ENCODE measurements around the gene CDKN1C.

CDKN1C gene

DNA sequence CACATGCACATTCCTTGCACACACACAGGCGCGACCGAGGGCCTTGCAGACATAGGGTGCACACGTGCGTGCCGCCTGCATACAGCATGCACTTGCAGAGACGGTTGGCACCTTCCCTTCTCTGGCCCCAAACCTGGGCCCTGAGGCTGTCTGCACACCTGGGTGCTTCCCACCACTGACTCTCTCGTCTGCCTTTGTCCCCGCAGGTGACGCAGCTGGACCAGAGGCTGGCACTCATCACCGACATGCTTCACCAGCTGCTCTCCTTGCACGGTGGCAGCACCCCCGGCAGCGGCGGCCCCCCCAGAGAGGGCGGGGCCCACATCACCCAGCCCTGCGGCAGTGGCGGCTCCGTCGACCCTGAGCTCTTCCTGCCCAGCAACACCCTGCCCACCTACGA, 38.0 kb downstream of the CDKN1C start:
- no peak for DNase-seq (ENCODE audit: low spot score)
- H4K91ac ChIP-seq (ENCODE audit: low read depth, low read length, poor library complexity): no peak overlapping the region
- peaks cover 5% of the 10 kb centered on the region for H3K79me1 ChIP-seq (ENCODE audit: low read depth, low read length)
- H2BK120ac ChIP-seq (ENCODE audit: low read depth, low read length): peak overlapping the region; percentile 82
- H2BK5ac ChIP-seq (ENCODE audit: low read length): peak overlapping the region; percentile 90
- WGBS, 2 donors (ENCODE audit: extremely low coverage in 2 of 2, insufficient read length in 2 of 2, insufficient replicate concordance in 1 of 2): no CpG with 5 or more reads among the region's 21 CpGs
- peak overlapping the region; percentile 94 for H2BK12ac ChIP-seq (ENCODE audit: low read length)
- H3K4me1 ChIP-seq (ENCODE audit: control insufficient read depth in 2 of 2, insufficient read depth in 1 of 2, low read depth in 1 of 2, low read length in 2 of 2): peaks cover 28 to 37% of the 10 kb centered on the region in 2 donors
- peak overlapping the region; percentile 65 for H3K23ac ChIP-seq (ENCODE audit: low read depth, low read length, poor library complexity)
- peak overlapping the region; percentile 78 for H3K9ac ChIP-seq (ENCODE audit: low read depth, low read length, poor library complexity)
- H2AFZ ChIP-seq (ENCODE audit: low read length): no peak overlapping the region
- H3K27me3 ChIP-seq (ENCODE audit: control insufficient read depth in 3 of 3, insufficient read depth in 3 of 3, low read depth in 1 of 3, low read length in 3 of 3): peaks cover 0 to 28% (median 0%) of the 10 kb centered on the region in 3 experiments
- no peaks in the 10 kb centered on the region for H3K36me3 ChIP-seq (replicated peaks in 1 of 2; ENCODE audit: control insufficient read depth in 2 of 2, insufficient read depth in 2 of 2, low read length in 2 of 2)
- peak overlapping the region; percentile 94 for H2AK5ac ChIP-seq (ENCODE audit: low read depth, low read length)
- no peak overlapping the region for H3K27ac ChIP-seq (replicated peaks; ENCODE audit: low read length)
- peak overlapping the region; percentile 82 for H4K8ac ChIP-seq (ENCODE audit: low read depth, low read length)
- peak overlapping the region; percentile 66 for H3K4ac ChIP-seq (ENCODE audit: low read length)
- peak overlapping the region; percentile 89 for H3K18ac ChIP-seq (ENCODE audit: low read length)
- H2BK15ac ChIP-seq (ENCODE audit: low read length): peak overlapping the region; percentile 94
- H3K9me3 ChIP-seq (replicated peaks in 1 of 2; ENCODE audit: control insufficient read depth in 2 of 2, insufficient read depth in 1 of 2, low read depth in 1 of 2, low read length in 2 of 2): no peaks in the 10 kb centered on the region
- no peak overlapping the region for H3K4me3 ChIP-seq (ENCODE audit: low read length in 2 of 2)
- H3K14ac ChIP-seq (ENCODE audit: low read length): peak overlapping the region; percentile 89
- no peak overlapping the region for H3K4me2 ChIP-seq (ENCODE audit: insufficient read depth, low read length, poor library complexity, severe bottlenecking)

DNA sequence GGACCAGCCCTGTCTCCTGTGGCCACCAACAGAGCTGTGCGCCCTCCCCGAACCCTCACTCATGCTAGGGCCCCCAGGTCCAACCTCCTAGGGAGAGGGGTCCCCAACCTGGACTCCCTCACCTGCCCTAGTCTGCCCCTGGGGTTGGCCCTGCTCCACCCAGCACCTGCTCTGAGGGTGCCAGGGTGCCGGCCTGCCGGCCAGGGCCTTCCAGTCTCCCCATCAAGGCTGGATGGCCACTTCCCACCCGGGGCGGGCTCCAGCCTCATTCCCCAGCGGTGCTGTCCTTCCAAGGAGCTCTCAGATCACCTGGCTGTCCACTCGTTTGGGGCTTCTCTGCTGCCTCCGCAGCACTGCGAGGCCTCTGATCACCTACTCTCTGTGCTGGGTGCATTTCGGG, 39.1 kb downstream of the CDKN1C start:
- H3K4me2 ChIP-seq (ENCODE audit: insufficient read depth, low read length, poor library complexity, severe bottlenecking): no peak overlapping the region
- H2BK5ac ChIP-seq (ENCODE audit: low read length): no peak overlapping the region
- H3K36me3 ChIP-seq (replicated peaks in 1 of 2; ENCODE audit: control insufficient read depth in 2 of 2, insufficient read depth in 2 of 2, low read length in 2 of 2): no peaks in the 10 kb centered on the region
- peaks cover 0 to 38% (median 2%) of the 10 kb centered on the region in 3 experiments for H3K27me3 ChIP-seq (ENCODE audit: control insufficient read depth in 3 of 3, insufficient read depth in 3 of 3, low read depth in 1 of 3, low read length in 3 of 3)
- H4K8ac ChIP-seq (ENCODE audit: low read depth, low read length): peak overlapping the region; percentile 68
- no peak for DNase-seq (ENCODE audit: low spot score)
- H2BK120ac ChIP-seq (ENCODE audit: low read depth, low read length): no peak overlapping the region
- H3K27ac ChIP-seq (replicated peaks; ENCODE audit: low read length): no peak overlapping the region
- peaks cover 5% of the 10 kb centered on the region for H3K79me1 ChIP-seq (ENCODE audit: low read depth, low read length)
- H3K4me1 ChIP-seq (ENCODE audit: control insufficient read depth in 2 of 2, insufficient read depth in 1 of 2, low read depth in 1 of 2, low read length in 2 of 2): peaks cover 25 to 34% of the 10 kb centered on the region in 2 donors
- peak overlapping the region; percentile 94 for H3K18ac ChIP-seq (ENCODE audit: low read length)
- peak overlapping the region; percentile 74 for H2BK15ac ChIP-seq (ENCODE audit: low read length)
- H4K91ac ChIP-seq (ENCODE audit: low read depth, low read length, poor library complexity): peak overlapping the region; percentile 80
- peak overlapping the region; percentile 69 for H3K4ac ChIP-seq (ENCODE audit: low read length)
- H3K4me3 ChIP-seq (ENCODE audit: low read length in 2 of 2): no peak overlapping the region
- peak overlapping the region; percentile 81 for H2BK12ac ChIP-seq (ENCODE audit: low read length)
- H2AK5ac ChIP-seq (ENCODE audit: low read depth, low read length): peak overlapping the region; percentile 94
- H3K9ac ChIP-seq (ENCODE audit: low read depth, low read length, poor library complexity): no peak overlapping the region
- H3K23ac ChIP-seq (ENCODE audit: low read depth, low read length, poor library complexity): peak overlapping the region; percentile 94
- H3K9me3 ChIP-seq (replicated peaks in 1 of 2; ENCODE audit: control insufficient read depth in 2 of 2, insufficient read depth in 1 of 2, low read depth in 1 of 2, low read length in 2 of 2): no peaks in the 10 kb centered on the region
- H2AFZ ChIP-seq (ENCODE audit: low read length): no peak overlapping the region
- peak overlapping the region; percentile 67 for H3K14ac ChIP-seq (ENCODE audit: low read length)
- no CpG with 5 or more reads among the region's 11 CpGs for WGBS, 2 donors (ENCODE audit: extremely low coverage in 2 of 2, insufficient read length in 2 of 2, insufficient replicate concordance in 1 of 2)

DNA sequence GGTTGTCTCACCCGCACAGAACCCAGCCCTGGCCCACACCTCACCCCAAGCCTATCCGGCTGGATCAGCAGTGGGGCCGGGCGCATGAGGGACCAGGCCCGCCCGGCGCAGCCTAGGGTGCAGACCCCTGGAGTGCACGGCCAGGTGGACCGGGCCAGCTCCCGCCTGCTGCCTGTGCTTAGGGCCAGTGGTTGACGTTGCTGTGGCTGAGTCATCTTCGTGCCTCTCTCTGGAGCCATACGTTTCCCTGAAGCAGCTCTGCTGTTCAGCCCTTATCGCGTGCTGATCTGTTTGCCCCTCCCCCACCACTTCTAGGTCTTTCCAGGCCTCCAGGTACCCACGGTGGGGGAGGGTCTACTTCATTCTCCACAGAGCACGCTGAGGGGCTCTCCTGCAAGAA, 39.5 kb downstream of the CDKN1C start:
- Histone ChIP-seq H3K27ac (replicated peaks; ENCODE audit: low read length) (no peak overlapping the region), H3K4me3 (ENCODE audit: low read length in 2 of 2) (no peak overlapping the region), H4K91ac (ENCODE audit: low read depth, low read length, poor library complexity) (peak overlapping the region; percentile 38), H2BK120ac (ENCODE audit: low read depth, low read length) (no peak overlapping the region), H3K14ac (ENCODE audit: low read length) (peak overlapping the region; percentile 25), H2AFZ (ENCODE audit: low read length) (no peak overlapping the region), H2BK12ac (ENCODE audit: low read length) (peak overlapping the region; percentile 81), H2BK15ac (ENCODE audit: low read length) (peak overlapping the region; percentile 74), H2BK5ac (ENCODE audit: low read length) (no peak overlapping the region), H3K9ac (ENCODE audit: low read depth, low read length, poor library complexity) (no peak overlapping the region), H3K4ac (ENCODE audit: low read length) (peak overlapping the region; percentile 69), H3K36me3 (replicated peaks in 1 of 2; ENCODE audit: control insufficient read depth in 2 of 2, insufficient read depth in 2 of 2, low read length in 2 of 2) (no peaks in the 10 kb centered on the region), H3K4me2 (ENCODE audit: insufficient read depth, low read length, poor library complexity, severe bottlenecking) (no peak overlapping the region), H3K27me3 (ENCODE audit: control insufficient read depth in 3 of 3, insufficient read depth in 3 of 3, low read depth in 1 of 3, low read length in 3 of 3) (peaks cover 0 to 42% (median 2%) of the 10 kb centered on the region in 3 experiments), H2AK5ac (ENCODE audit: low read depth, low read length) (peak overlapping the region; percentile 94), H3K9me3 (replicated peaks in 1 of 2; ENCODE audit: control insufficient read depth in 2 of 2, insufficient read depth in 1 of 2, low read depth in 1 of 2, low read length in 2 of 2) (no peaks in the 10 kb centered on the region), H4K8ac (ENCODE audit: low read depth, low read length) (peak overlapping the region; percentile 68), H3K4me1 (ENCODE audit: control insufficient read depth in 2 of 2, insufficient read depth in 1 of 2, low read depth in 1 of 2, low read length in 2 of 2) (peaks cover 21 to 30% of the 10 kb centered on the region in 2 donors), H3K79me1 (ENCODE audit: low read depth, low read length) (peaks cover 5% of the 10 kb centered on the region), H3K18ac (ENCODE audit: low read length) (peak overlapping the region; percentile 94), H3K23ac (ENCODE audit: low read depth, low read length, poor library complexity) (peak overlapping the region; percentile 94)
- DNase-seq (ENCODE audit: low spot score): no peak
- WGBS, 2 donors (ENCODE audit: extremely low coverage in 2 of 2, insufficient read length in 2 of 2, insufficient replicate concordance in 1 of 2): no CpG with 5 or more reads among the region's 17 CpGs

DNA sequence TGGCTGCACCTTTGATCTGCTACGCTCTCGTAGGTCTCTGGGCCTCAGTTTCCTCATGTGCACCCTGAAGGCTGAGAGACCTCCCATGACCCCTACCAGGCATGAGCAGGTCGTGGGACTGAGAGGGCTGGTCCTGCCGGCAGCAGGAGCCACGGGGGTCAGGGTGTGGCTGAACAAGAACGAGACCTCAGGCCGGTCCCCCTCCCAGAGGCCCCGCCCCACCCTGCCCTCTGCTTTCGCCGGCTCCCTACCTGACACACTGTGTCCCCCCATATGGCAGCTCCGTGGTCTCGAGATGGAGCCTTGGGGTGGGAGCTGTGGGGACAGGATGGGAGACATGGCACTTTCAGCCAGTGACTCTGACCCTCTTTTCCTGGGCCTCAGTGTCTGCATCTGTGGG, 40.6 kb downstream of the CDKN1C start:
- Histone ChIP-seq H4K91ac (ENCODE audit: low read depth, low read length, poor library complexity) (no peak overlapping the region), H2AFZ (ENCODE audit: low read length) (no peak overlapping the region), H3K79me1 (ENCODE audit: low read depth, low read length) (peaks cover 5% of the 10 kb centered on the region), H2BK12ac (ENCODE audit: low read length) (no peak overlapping the region), H3K27ac (replicated peaks; ENCODE audit: low read length) (no peak overlapping the region), H2AK5ac (ENCODE audit: low read depth, low read length) (peak overlapping the region; percentile 94), H2BK120ac (ENCODE audit: low read depth, low read length) (no peak overlapping the region), H3K4me1 (ENCODE audit: control insufficient read depth in 2 of 2, insufficient read depth in 1 of 2, low read depth in 1 of 2, low read length in 2 of 2) (peaks cover 13 to 21% of the 10 kb centered on the region in 2 donors), H3K4me2 (ENCODE audit: insufficient read depth, low read length, poor library complexity, severe bottlenecking) (no peak overlapping the region), H3K18ac (ENCODE audit: low read length) (no peak overlapping the region), H3K9ac (ENCODE audit: low read depth, low read length, poor library complexity) (no peak overlapping the region), H2BK5ac (ENCODE audit: low read length) (no peak overlapping the region), H3K36me3 (replicated peaks in 1 of 2; ENCODE audit: control insufficient read depth in 2 of 2, insufficient read depth in 2 of 2, low read length in 2 of 2) (no peaks in the 10 kb centered on the region), H2BK15ac (ENCODE audit: low read length) (peak overlapping the region; percentile 74), H3K9me3 (replicated peaks in 1 of 2; ENCODE audit: control insufficient read depth in 2 of 2, insufficient read depth in 1 of 2, low read depth in 1 of 2, low read length in 2 of 2) (no peaks in the 10 kb centered on the region), H3K4ac (ENCODE audit: low read length) (no peak overlapping the region), H3K23ac (ENCODE audit: low read depth, low read length, poor library complexity) (no peak overlapping the region), H3K4me3 (ENCODE audit: low read length in 2 of 2) (no peak overlapping the region), H3K14ac (ENCODE audit: low read length) (no peak overlapping the region), H4K8ac (ENCODE audit: low read depth, low read length) (no peak overlapping the region), H3K27me3 (ENCODE audit: control insufficient read depth in 3 of 3, insufficient read depth in 3 of 3, low read depth in 1 of 3, low read length in 3 of 3) (peaks cover 0 to 52% (median 2%) of the 10 kb centered on the region in 3 experiments)
- WGBS, 2 donors (ENCODE audit: extremely low coverage in 2 of 2, insufficient read length in 2 of 2, insufficient replicate concordance in 1 of 2): no CpG with 5 or more reads among the region's 12 CpGs
- no peak for DNase-seq (ENCODE audit: low spot score)
